A673 (cell line): ENCODE measurements around the gene ANXA2R. TPM values are rescaled to one million over a fixed set of nuclear protein-coding genes. Genes with fewer than 3 reads are reported as not detected.
A peak's percentile ranks its signal among the peaks of the same experiment; 100 is the strongest.
"Not testable (repeated sequence)": the region's sequence is repeated elsewhere in the genome, so short reads cannot be mapped to it uniquely, and the experiment has no call there.

Experiments
- BruUV-seq: library from RNA; stranded (reverse); fragments of 400-500 nt; replicated peaks from 2 replicates; lab custom pipeline; 2021; lab: Mats Ljungman, UMichigan
- CTCF ChIA-PET: fragments of 300-600 bp; sonication (Branson Sonifier 250); formaldehyde crosslinking; loops from one replicate; lab custom pipeline; 2022; ENCODE audit warnings: antibody characterized with exemption; lab: Charles Lee
- POLR2A ChIA-PET: fragments of 300-600 bp; sonication (Branson Sonifier 250); formaldehyde crosslinking; loops from one replicate; lab custom pipeline; 2022; ENCODE audit warnings: antibody characterized with exemption; ENCODE audit not compliant: low non-redundant PET; lab: Charles Lee
- DNase-seq: peaks from one replicate; pipeline ENCODE4 v3.0.0-alpha.2; 2015; ENCODE audit warnings: low spot score
- H3K27ac ChIP-seq: fragments of 200-600 bp; sonication (generic); 2 replicates; pipeline ENCODE4 v1.5.1; 2016; ENCODE audit warnings: mixed run types, low read depth, mild to moderate bottlenecking, mixed read lengths, antibody characterized with exemption, low read length; ENCODE audit not compliant: poor library complexity, severe bottlenecking
- H3K27me3 ChIP-seq: fragments of 200-600 bp; sonication (generic); replicated peaks from 2 replicates; pipeline ENCODE4 v1.6.1; 2017; ENCODE audit warnings: mixed run types, low read depth, mild to moderate bottlenecking, mixed read lengths, antibody characterized with exemption, low read length; ENCODE audit not compliant: insufficient read depth, poor library complexity
- H3K36me3 ChIP-seq: fragments of 200-600 bp; sonication (generic); 2 replicates; pipeline ENCODE4 v1.6.1; 2016; ENCODE audit warnings: mixed run types, mild to moderate bottlenecking, mixed read lengths, antibody characterized with exemption, low read length; ENCODE audit not compliant: insufficient read depth, poor library complexity, severe bottlenecking
- H3K4me1 ChIP-seq: fragments of 200-600 bp; sonication (generic); 2 replicates; pipeline ENCODE4 v1.6.1; 2017; ENCODE audit warnings: mixed run types, mild to moderate bottlenecking, mixed read lengths, antibody characterized with exemption, low read length; ENCODE audit not compliant: insufficient read depth, poor library complexity, severe bottlenecking
- H3K4me3 ChIP-seq: fragments of 200-600 bp; sonication (generic); 2 replicates; pipeline ENCODE4 v1.5.1; 2016; ENCODE audit warnings: low read depth, mixed run types, mild to moderate bottlenecking, mixed read lengths, low read length; ENCODE audit not compliant: poor library complexity, severe bottlenecking
- H3K9me3 ChIP-seq: fragments of 200-600 bp; sonication (generic); 2 replicates; pipeline ENCODE4 v1.6.1; 2016; ENCODE audit warnings: mixed run types, low read depth, mild to moderate bottlenecking, mixed read lengths, antibody characterized with exemption, low read length; ENCODE audit not compliant: poor library complexity, severe bottlenecking
- CTCF ChIP-seq: fragments of 300-800, 200-600 bp; sonication (generic); conservative IDR thresholded peaks from 2 replicates; pipeline ENCODE4 v1.5.1; 2017; ENCODE audit warnings: low read depth, mild to moderate bottlenecking, antibody characterized with exemption, low read length, moderate library complexity, mixed read lengths
- EZH2 ChIP-seq: fragments of 200-600 bp; sonication (generic); IDR thresholded peaks from 2 replicates; pipeline ENCODE4 v1.6.1; 2017; ENCODE audit warnings: borderline replicate concordance, low read depth, mild to moderate bottlenecking, mixed read lengths, antibody characterized with exemption, low read length; ENCODE audit not compliant: poor library complexity, severe bottlenecking
- intact Hi-C: fragments of 100-400 bp; cut with micrococcal nuclease; formaldehyde crosslinking; loops from one replicate; pipeline ENCODE4 v1.10.0; 2022; ENCODE audit not compliant: unreplicated experiment
- total RNA-seq: library from RNA; stranded (reverse); gene quantifications from 2 replicates; pipeline ENCODE4 v1.2.3, GENCODE V29; 2021

The ANXA2R gene
- total RNA-seq, 1 experiment from 2014 or later, result 1.4 TPM

GRCh38 chr5:43065387-43065947 lies 25.3 kb upstream of the ANXA2R start:
- Histone ChIP-seq H3K27ac (peak overlapping the region; percentile 95), H3K9me3 (no peaks in the 10 kb centered on the region), H3K4me3 (peak overlapping the region; percentile 74), H3K4me1 (peaks cover 24% of the 10 kb centered on the region), H3K27me3 (no peaks in the 10 kb centered on the region), H3K36me3 (peaks cover under 1% of the 10 kb centered on the region)
- intact Hi-C loops, result loop anchor here (2.0 to 10.0 kb wide), 3 partner anchors 42 to 239 kb away; no protein-coding TSS in a partner anchor
- TSS peak; percentile 47 for BruUV-seq
- TF ChIP-seq EZH2, result no peak
- TF ChIP-seq CTCF, result no peak
- peak; percentile 52 for DNase-seq
- CTCF ChIA-PET, result interaction anchor here (0.5 to 1.9 kb wide), 4 partner anchors 23 to 116 kb away, joined by 3 to 10 read pairs (median 4); no protein-coding TSS in a partner anchor
- POLR2A ChIA-PET, result no interaction called here

GRCh38 chr5:43063721-43064171 lies 23.6 kb upstream of the ANXA2R start:
- Histone ChIP-seq H3K4me3 (peak overlapping the region; percentile 74), H3K4me1 (peaks cover 17% of the 10 kb centered on the region), H3K27ac (peak overlapping the region; percentile 95), H3K36me3 (no peaks in the 10 kb centered on the region), H3K9me3 (no peaks in the 10 kb centered on the region), H3K27me3 (no peaks in the 10 kb centered on the region)
- intact Hi-C loops, result loop anchor here (1.0 to 10.0 kb wide), 4 partner anchors 21 to 241 kb away; no protein-coding TSS in a partner anchor
- DNase-seq, result peak; percentile 67
- ChIA-PET POLR2A (no interaction called here), CTCF (interaction anchor here (1.9 kb wide), 1 partner anchor 22 kb away, joined by 10 read pairs; no protein-coding TSS in a partner anchor)
- TF ChIP-seq EZH2 (no peak), CTCF (no peak)
- no TSS peak for BruUV-seq

GRCh38 chr5:43061352-43062075 lies 21.4 kb upstream of the ANXA2R start:
- POLR2A ChIA-PET, result no interaction called here
- intact Hi-C loops, result loop anchor here (10.0 kb wide), 1 partner anchor 243 kb away; no protein-coding TSS in a partner anchor
- Histone ChIP-seq H3K27me3 (no peaks in the 10 kb centered on the region), H3K36me3 (no peaks in the 10 kb centered on the region), H3K27ac (no peak overlapping the region), H3K4me1 (peaks cover 8% of the 10 kb centered on the region), H3K9me3 (no peaks in the 10 kb centered on the region), H3K4me3 (no peak overlapping the region)
- TF ChIP-seq CTCF, result no peak
- TF ChIP-seq EZH2, result no peak
- CTCF ChIA-PET, result no interaction called here
- no peak for DNase-seq
- BruUV-seq, result no TSS peak

GRCh38 chr5:43060020-43060419 lies 19.9 kb upstream of the ANXA2R start:
- H3K4me3 ChIP-seq, CTCF ChIA-PET, POLR2A ChIA-PET: not testable (repeated sequence)

GRCh38 chr5:43055098-43055497 lies 15.0 kb upstream of the ANXA2R start:
- CTCF ChIA-PET, H3K9me3 ChIP-seq, H3K4me1 ChIP-seq, H3K36me3 ChIP-seq, H3K27me3 ChIP-seq, H3K4me3 ChIP-seq, DNase-seq, POLR2A ChIA-PET, BruUV-seq, intact Hi-C loops, H3K27ac ChIP-seq: not testable (repeated sequence)

More at GRCh38 chr5:43060020-43060419, 19.9 kb upstream of the ANXA2R start:
- not testable (repeated sequence) for H3K27ac ChIP-seq, H3K27me3 ChIP-seq, H3K9me3 ChIP-seq, H3K4me1 ChIP-seq, DNase-seq, BruUV-seq, H3K36me3 ChIP-seq
- intact Hi-C loops, result loop anchor here (10.0 kb wide), 1 partner anchor 245 kb away; no protein-coding TSS in a partner anchor
